ENCODE results near the gene SLC25A43. TPM values are rescaled to one million over a fixed set of nuclear protein-coding genes. Genes with fewer than 3 reads are reported as not detected.

SLC25A43 gene
- total RNA-seq, 1 experiment from 2014 or later: 42.3 TPM

- Histone ChIP-seq H3K27me3 (ENCODE audit: insufficient read depth, low read depth) (no peaks in the 10 kb centered on the region), H3K4me3 (peak overlapping the region; percentile 19; the same call in 1 of the 2 replicates), H3K79me2 (ENCODE audit: low read depth) (peaks cover 53% of the 10 kb centered on the region), H3K9me3 (ENCODE audit: insufficient read depth, low read depth) (no peaks in the 10 kb centered on the region), H3K36me3 (ENCODE audit: low read depth) (0 out of 2 replicates have a peak, but pooled peaks cover 7% of the 10 kb centered on the region), H4K20me1 (ENCODE audit: insufficient read depth) (no peaks in the 10 kb centered on the region; the same call in 1 of the 2 replicates), H2AFZ (no peak overlapping the region), H3K4me1 (replicated peaks; ENCODE audit: insufficient read depth) (peaks cover 39% of the 10 kb centered on the region), H3K27ac (peak overlapping the region; percentile 43), H3F3A (ENCODE audit: insufficient read depth, low read depth) (peaks cover 33% of the 10 kb centered on the region), H3K4me2 (peak overlapping the region; percentile 83), H3K9me2 (ENCODE audit: insufficient read depth) (no peaks in the 10 kb centered on the region)
- no TSS peak for BruUV-seq (replicated peaks)
- DNase-seq: peak; percentile 51 to 94
- CTCF ChIA-PET: interaction anchor here (0.5 kb wide), 1 partner anchor 14 kb away, joined by 5 read pairs; no protein-coding TSS in a partner anchor
- intact Hi-C loops (cut with micrococcal nuclease; ENCODE audit: unreplicated experiment): loop anchor here (1.0 kb wide), 2 partner anchors 9 to 76 kb away; no protein-coding TSS in a partner anchor
- TF ChIP-seq CTCF (conservative IDR thresholded peaks at IDR 0.05) (no peak), EZH2 (IDR thresholded peaks at IDR 0.05; ENCODE audit: low read depth) (no peak)
- POLR2A ChIA-PET (ENCODE audit: unreplicated experiment): interaction anchor here (0.6 kb wide), 1 partner anchor 36 kb away, joined by 22 read pairs; no protein-coding TSS in a partner anchor
These were observed 2.4 kb downstream of the SLC25A43 start for GRCh38 chrX:119401569-119401968.

GRCh38 chrX:119402588-119402987 is 3.5 kb downstream of the SLC25A43 start:
- Histone ChIP-seq H3K4me2 (peak overlapping the region; percentile 83), H3K4me1 (replicated peaks; ENCODE audit: insufficient read depth) (peaks cover 39% of the 10 kb centered on the region), H3K9me3 (ENCODE audit: insufficient read depth, low read depth) (no peaks in the 10 kb centered on the region), H3K27ac (peak overlapping the region; percentile 43), H3K4me3 (no peak overlapping the region), H3K9me2 (ENCODE audit: insufficient read depth) (no peaks in the 10 kb centered on the region), H3K27me3 (ENCODE audit: insufficient read depth, low read depth) (no peaks in the 10 kb centered on the region), H3K36me3 (ENCODE audit: low read depth) (0 out of 2 replicates have a peak, but pooled peaks cover 10% of the 10 kb centered on the region), H4K20me1 (ENCODE audit: insufficient read depth) (no peaks in the 10 kb centered on the region; the same call in 1 of the 2 replicates), H2AFZ (no peak overlapping the region), H3K79me2 (ENCODE audit: low read depth) (peaks cover 53% of the 10 kb centered on the region), H3F3A (ENCODE audit: insufficient read depth, low read depth) (peaks cover 33% of the 10 kb centered on the region)
- no TSS peak for BruUV-seq (replicated peaks)
- DNase-seq: no peak
- ChIA-PET CTCF (no interaction called here), POLR2A (ENCODE audit: unreplicated experiment) (interaction anchor here (0.7 kb wide), 1 partner anchor 158 kb away, joined by 10 read pairs; no protein-coding TSS in a partner anchor)
- no peak for TF ChIP-seq CTCF (conservative IDR thresholded peaks at IDR 0.05)
- no peak for TF ChIP-seq EZH2 (IDR thresholded peaks at IDR 0.05; ENCODE audit: low read depth)
- intact Hi-C loops (cut with micrococcal nuclease; ENCODE audit: unreplicated experiment): no loop called here

GRCh38 chrX:119406776-119407175 is 7.6 kb downstream of the SLC25A43 start:
- Histone ChIP-seq H3K4me3 (no peak overlapping the region), H3K79me2 (ENCODE audit: low read depth) (peaks cover 35% of the 10 kb centered on the region), H4K20me1 (ENCODE audit: insufficient read depth) (no peaks in the 10 kb centered on the region; the same call in 1 of the 2 replicates), H3K9me2 (ENCODE audit: insufficient read depth) (no peaks in the 10 kb centered on the region), H3K4me2 (no peak overlapping the region), H3K27ac (no peak overlapping the region), H3K9me3 (ENCODE audit: insufficient read depth, low read depth) (no peaks in the 10 kb centered on the region), H3K36me3 (ENCODE audit: low read depth) (0 out of 2 replicates have a peak, but pooled peaks cover 10% of the 10 kb centered on the region), H3F3A (ENCODE audit: insufficient read depth, low read depth) (peaks cover 37% of the 10 kb centered on the region), H3K27me3 (ENCODE audit: insufficient read depth, low read depth) (no peaks in the 10 kb centered on the region), H3K4me1 (replicated peaks; ENCODE audit: insufficient read depth) (peaks cover 38% of the 10 kb centered on the region), H2AFZ (no peak overlapping the region)
- intact Hi-C loops (cut with micrococcal nuclease; ENCODE audit: unreplicated experiment): no loop called here
- no peak for DNase-seq
- ChIA-PET POLR2A (ENCODE audit: unreplicated experiment) (interaction anchor here (0.5 kb wide), 1 partner anchor 18 kb away, joined by 5 read pairs; no protein-coding TSS in a partner anchor), CTCF (no interaction called here)
- BruUV-seq (replicated peaks): no TSS peak
- TF ChIP-seq EZH2 (IDR thresholded peaks at IDR 0.05; ENCODE audit: low read depth) (no peak), CTCF (conservative IDR thresholded peaks at IDR 0.05) (no peak)
